ENCODE measurements around the gene CDKN1C. TPM values are rescaled to one million over a fixed set of nuclear protein-coding genes. Genes with fewer than 3 reads are reported as not detected.

Gene CDKN1C
- total and polyA plus RNA-seq, 2 experiments from 2014 or later: 470 to 526 TPM

DNA sequence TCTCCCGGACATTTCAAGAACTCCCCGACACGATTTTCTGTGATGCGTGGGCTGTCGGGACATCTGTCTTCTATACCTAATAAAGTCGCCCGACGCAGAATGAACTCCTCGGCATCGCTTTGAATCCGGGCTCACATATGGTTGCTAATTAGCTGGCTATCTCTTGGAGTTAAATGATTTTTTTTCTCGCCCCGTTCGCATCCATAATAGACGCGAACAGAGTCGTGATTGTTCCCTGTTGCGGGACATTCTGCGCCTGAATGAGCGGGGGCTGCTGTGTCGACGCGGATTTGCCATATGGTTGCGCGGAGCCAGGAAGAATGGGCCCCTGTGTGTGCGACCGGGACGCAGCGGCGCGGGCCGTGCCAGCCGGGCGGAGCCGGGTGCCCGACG lies 16.4 kb downstream of the CDKN1C start:
- Histone ChIP-seq H3K4me3 (no peak overlapping the region), H3K9me3 (ENCODE audit: low read depth) (no peaks in the 10 kb centered on the region), H3K4me2 (peak overlapping the region; percentile 61), H3K27ac (no peak overlapping the region), H3K36me3 (replicated peaks; ENCODE audit: insufficient read depth, low read depth) (no peaks in the 10 kb centered on the region), H3K79me2 (no peaks in the 10 kb centered on the region), H4K20me1 (ENCODE audit: insufficient read depth, poor library complexity, severe bottlenecking) (no peaks in the 10 kb centered on the region), H3K9me2 (replicated peaks; ENCODE audit: insufficient read depth) (no peaks in the 10 kb centered on the region), H3K27me3 (peaks cover 38% of the 10 kb centered on the region), H3K4me1 (ENCODE audit: insufficient read depth) (peaks cover 12% of the 10 kb centered on the region), H2AFZ (no peak overlapping the region)
- no peak for DNase-seq (ENCODE audit: low spot score)
- WGBS (ENCODE audit: low lambda C conversion rate, missing lambda C conversion rate): 27% methylated on average over 31 of the region's 37 CpGs
- TF ChIP-seq EZH2 (IDR thresholded peaks at IDR 0.05; ENCODE audit: borderline replicate concordance) (peak; percentile 86), EZH2phosphoT487 (IDR thresholded peaks at IDR 0.05; ENCODE audit: low read depth, severe bottlenecking, unreplicated experiment) (no peak)

DNA sequence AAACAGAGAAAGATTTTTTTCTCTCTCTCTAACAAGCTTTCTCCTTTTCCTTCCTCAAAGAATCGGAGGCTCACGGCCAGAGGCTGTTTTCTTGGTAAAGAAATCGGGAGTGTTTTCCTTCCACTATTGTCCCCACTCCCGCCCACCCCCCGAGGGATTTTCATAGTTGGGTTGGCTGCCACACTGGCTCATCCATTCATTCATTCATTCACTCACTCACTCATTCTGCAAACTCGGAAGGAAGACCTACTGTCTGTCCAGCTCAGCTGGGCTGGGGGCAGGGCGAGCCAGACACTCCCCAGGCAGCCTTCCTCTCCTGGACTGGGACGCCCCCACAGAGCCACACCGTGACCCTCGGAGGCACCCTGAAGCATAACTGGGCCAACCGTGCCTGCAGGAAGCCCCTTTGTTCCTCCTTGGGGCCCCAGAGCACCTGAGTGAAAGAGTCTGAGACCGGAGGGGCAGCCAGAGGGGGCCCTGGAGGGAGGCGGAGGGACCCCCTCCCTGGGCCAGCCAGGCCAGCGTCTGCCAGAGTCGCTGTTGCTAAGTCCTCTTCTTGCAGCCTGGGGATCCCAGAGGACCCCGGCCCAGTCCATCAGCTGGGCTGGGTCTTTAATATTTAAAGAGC lies 17.0 kb downstream of the CDKN1C start:
- H3K36me3 ChIP-seq (replicated peaks; ENCODE audit: insufficient read depth, low read depth): no peaks in the 10 kb centered on the region
- H3K4me1 ChIP-seq (ENCODE audit: insufficient read depth): peaks cover 12% of the 10 kb centered on the region
- no peak overlapping the region for H2AFZ ChIP-seq
- H4K20me1 ChIP-seq (ENCODE audit: insufficient read depth, poor library complexity, severe bottlenecking): no peaks in the 10 kb centered on the region
- 26% methylated on average over 15 of the region's 16 CpGs for WGBS (ENCODE audit: low lambda C conversion rate, missing lambda C conversion rate)
- peak overlapping the region; percentile 61 for H3K4me2 ChIP-seq
- no peak overlapping the region for H3K27ac ChIP-seq
- H3K79me2 ChIP-seq: no peaks in the 10 kb centered on the region
- no peaks in the 10 kb centered on the region for H3K9me3 ChIP-seq (ENCODE audit: low read depth)
- no peaks in the 10 kb centered on the region for H3K9me2 ChIP-seq (replicated peaks; ENCODE audit: insufficient read depth)
- DNase-seq (ENCODE audit: low spot score): no peak
- TF ChIP-seq, protein P1, sequence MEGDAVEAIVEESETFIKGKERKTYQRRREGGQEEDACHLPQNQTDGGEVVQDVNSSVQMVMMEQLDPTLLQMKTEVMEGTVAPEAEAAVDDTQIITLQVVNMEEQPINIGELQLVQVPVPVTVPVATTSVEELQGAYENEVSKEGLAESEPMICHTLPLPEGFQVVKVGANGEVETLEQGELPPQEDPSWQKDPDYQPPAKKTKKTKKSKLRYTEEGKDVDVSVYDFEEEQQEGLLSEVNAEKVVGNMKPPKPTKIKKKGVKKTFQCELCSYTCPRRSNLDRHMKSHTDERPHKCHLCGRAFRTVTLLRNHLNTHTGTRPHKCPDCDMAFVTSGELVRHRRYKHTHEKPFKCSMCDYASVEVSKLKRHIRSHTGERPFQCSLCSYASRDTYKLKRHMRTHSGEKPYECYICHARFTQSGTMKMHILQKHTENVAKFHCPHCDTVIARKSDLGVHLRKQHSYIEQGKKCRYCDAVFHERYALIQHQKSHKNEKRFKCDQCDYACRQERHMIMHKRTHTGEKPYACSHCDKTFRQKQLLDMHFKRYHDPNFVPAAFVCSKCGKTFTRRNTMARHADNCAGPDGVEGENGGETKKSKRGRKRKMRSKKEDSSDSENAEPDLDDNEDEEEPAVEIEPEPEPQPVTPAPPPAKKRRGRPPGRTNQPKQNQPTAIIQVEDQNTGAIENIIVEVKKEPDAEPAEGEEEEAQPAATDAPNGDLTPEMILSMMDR (IDR thresholded peaks at IDR 0.05; ENCODE audit: poor library complexity): no peak
- no peak for TF ChIP-seq EZH2phosphoT487 (IDR thresholded peaks at IDR 0.05; ENCODE audit: low read depth, severe bottlenecking, unreplicated experiment)
- no peak for TF ChIP-seq EZH2 (IDR thresholded peaks at IDR 0.05; ENCODE audit: borderline replicate concordance)
- H3K27me3 ChIP-seq: peaks cover 38% of the 10 kb centered on the region
- no peak overlapping the region for H3K4me3 ChIP-seq

DNA sequence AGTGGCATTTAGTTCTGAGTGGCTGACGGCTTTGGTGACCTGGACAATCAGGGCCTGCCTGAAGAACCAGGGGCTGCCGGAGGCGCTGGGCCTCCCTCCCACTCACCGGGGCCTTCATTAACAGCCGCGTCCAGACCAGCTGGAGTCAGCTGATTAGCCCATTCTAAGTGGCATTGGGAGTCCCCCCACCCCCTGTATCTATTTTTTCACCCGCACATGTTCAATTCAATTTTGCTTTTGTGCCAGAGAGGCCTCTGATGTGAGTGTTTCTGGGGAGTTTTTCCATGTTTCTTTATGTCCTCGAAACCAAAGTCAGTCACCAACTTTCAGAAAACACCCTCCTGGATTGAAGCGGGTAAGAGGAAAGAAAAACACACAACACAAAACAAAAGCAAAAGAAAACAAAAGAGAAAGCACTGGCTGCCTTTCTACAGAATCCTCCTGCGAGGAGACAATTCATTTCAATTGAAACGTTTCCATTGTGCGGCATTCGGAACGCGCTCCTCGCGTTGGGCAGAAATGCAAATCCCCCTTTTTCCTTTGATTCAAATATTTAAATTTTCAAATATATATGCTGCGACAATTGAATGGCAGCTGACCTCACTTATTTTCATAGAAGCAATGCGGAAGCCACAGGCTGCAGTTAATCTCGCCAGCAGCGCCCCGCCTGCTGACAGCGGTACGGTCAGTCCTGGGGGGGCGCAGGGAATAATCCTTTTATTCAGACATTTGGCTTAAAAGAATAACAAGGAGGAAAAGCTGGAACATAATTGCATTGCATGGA lies 17.7 kb downstream of the CDKN1C start:
- H3K27ac ChIP-seq: no peak overlapping the region
- H3K79me2 ChIP-seq: no peaks in the 10 kb centered on the region
- WGBS (ENCODE audit: low lambda C conversion rate, missing lambda C conversion rate): 60% methylated on average over 25 of the region's 25 CpGs
- H3K9me3 ChIP-seq (ENCODE audit: low read depth): no peaks in the 10 kb centered on the region
- no peaks in the 10 kb centered on the region for H4K20me1 ChIP-seq (ENCODE audit: insufficient read depth, poor library complexity, severe bottlenecking)
- H3K4me2 ChIP-seq: peak overlapping the region; percentile 61
- peaks cover 15% of the 10 kb centered on the region for H3K4me1 ChIP-seq (ENCODE audit: insufficient read depth)
- no peak overlapping the region for H2AFZ ChIP-seq
- H3K36me3 ChIP-seq (replicated peaks; ENCODE audit: insufficient read depth, low read depth): no peaks in the 10 kb centered on the region
- peaks cover 38% of the 10 kb centered on the region for H3K27me3 ChIP-seq
- TF ChIP-seq EZH2phosphoT487 (IDR thresholded peaks at IDR 0.05; ENCODE audit: low read depth, severe bottlenecking, unreplicated experiment): peak; percentile 4
- TF ChIP-seq, protein P1 (IDR thresholded peaks at IDR 0.05; ENCODE audit: poor library complexity): no peak
- TF ChIP-seq EZH2 (IDR thresholded peaks at IDR 0.05; ENCODE audit: borderline replicate concordance): no peak
- no peak overlapping the region for H3K4me3 ChIP-seq
- no peaks in the 10 kb centered on the region for H3K9me2 ChIP-seq (replicated peaks; ENCODE audit: insufficient read depth)
- DNase-seq (ENCODE audit: low spot score): no peak

DNA sequence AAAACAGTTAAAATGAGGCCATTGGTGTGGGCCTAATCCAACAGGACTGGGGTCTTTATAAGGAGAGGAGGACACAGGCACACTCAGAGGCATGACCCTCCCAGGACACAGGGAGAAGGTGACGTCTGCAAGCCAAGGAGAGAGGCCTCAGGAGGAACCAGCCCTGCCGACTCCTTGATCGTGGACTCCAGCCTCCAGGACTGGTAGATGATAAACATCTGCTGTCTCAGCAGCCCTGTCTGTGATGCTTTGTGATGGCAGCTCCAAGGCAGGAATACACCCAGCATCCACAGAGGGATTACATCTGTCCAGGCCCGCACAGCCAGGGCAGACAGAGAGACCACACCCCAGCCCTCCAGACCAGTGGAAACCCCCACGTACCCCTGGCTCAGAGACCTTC lies 18.4 kb downstream of the CDKN1C start:
- no peak for TF ChIP-seq EZH2phosphoT487 (IDR thresholded peaks at IDR 0.05; ENCODE audit: low read depth, severe bottlenecking, unreplicated experiment)
- TF ChIP-seq, protein P1 (IDR thresholded peaks at IDR 0.05; ENCODE audit: poor library complexity): no peak
- TF ChIP-seq EZH2 (IDR thresholded peaks at IDR 0.05; ENCODE audit: borderline replicate concordance): no peak
- H3K4me1 ChIP-seq (ENCODE audit: insufficient read depth): peaks cover 20% of the 10 kb centered on the region
- WGBS (ENCODE audit: low lambda C conversion rate, missing lambda C conversion rate): 85% methylated on average over 5 of the region's 5 CpGs

More for the DNA sequence above, 18.4 kb downstream of the CDKN1C start:
- no peak overlapping the region for H2AFZ ChIP-seq
- no peaks in the 10 kb centered on the region for H3K9me2 ChIP-seq (replicated peaks; ENCODE audit: insufficient read depth)
- no peaks in the 10 kb centered on the region for H3K79me2 ChIP-seq
- no peak overlapping the region for H3K27ac ChIP-seq
- no peaks in the 10 kb centered on the region for H4K20me1 ChIP-seq (ENCODE audit: insufficient read depth, poor library complexity, severe bottlenecking)
- H3K36me3 ChIP-seq (replicated peaks; ENCODE audit: insufficient read depth, low read depth): no peaks in the 10 kb centered on the region
- H3K4me3 ChIP-seq: no peak overlapping the region
- peaks cover 38% of the 10 kb centered on the region for H3K27me3 ChIP-seq
- H3K4me2 ChIP-seq: no peak overlapping the region
- H3K9me3 ChIP-seq (ENCODE audit: low read depth): no peaks in the 10 kb centered on the region
- no peak for DNase-seq (ENCODE audit: low spot score)

All from hepatocyte (in vitro differentiated cells).